Measurements from ENCODE around the gene PPCDC. TPM values are rescaled to one million over a fixed set of nuclear protein-coding genes. Genes with fewer than 3 reads are reported as not detected.

The PPCDC gene
- total and polyA plus RNA-seq, 4 donors: 7.4 to 9.3 (median 8.4) TPM

DNA sequence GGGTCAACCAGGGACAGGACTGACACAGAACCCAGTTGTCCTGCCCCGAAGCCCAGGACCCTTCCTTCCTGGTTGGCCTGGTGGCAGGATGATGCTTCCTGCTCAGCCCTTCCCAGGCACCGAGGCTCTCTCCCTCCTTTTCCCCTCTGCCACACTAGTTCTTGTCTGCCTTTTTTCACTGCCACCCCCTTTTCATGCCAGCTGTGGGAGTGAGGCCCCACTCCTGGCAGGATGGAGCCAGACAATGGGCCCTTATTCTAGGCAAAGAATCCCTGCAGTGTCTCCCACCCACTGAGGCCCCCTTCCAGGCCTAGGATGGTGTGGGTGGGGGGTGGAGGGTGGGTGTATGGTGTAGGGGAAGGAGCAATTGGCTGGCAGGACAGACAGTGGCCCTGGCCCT lies 29.2 kb upstream of the PPCDC start:
- no peak overlapping the region for H3K4me3 ChIP-seq (ENCODE audit: low read depth in 1 of 3, low read length in 3 of 3)
- 65% methylated on average over 2 of the region's 2 CpGs for WGBS
- no peaks in the 10 kb centered on the region for H3K9me3 ChIP-seq (ENCODE audit: control insufficient read depth in 4 of 4, low read length in 3 of 4)
- no peak for DNase-seq (ENCODE audit: low spot score)
- peaks cover 4 to 6% (median 6%) of the 10 kb centered on the region in 4 donors for H3K4me1 ChIP-seq (ENCODE audit: control insufficient read depth in 4 of 4, insufficient read depth in 4 of 4, low read length in 3 of 4)
- H3K9ac ChIP-seq (ENCODE audit: low read depth in 1 of 2, low read length in 2 of 2): no peak overlapping the region
- no peak overlapping the region for H3K27ac ChIP-seq (ENCODE audit: low read depth in 1 of 2, low read length in 2 of 2)
- H3K36me3 ChIP-seq (ENCODE audit: control insufficient read depth in 4 of 4, insufficient read depth in 3 of 4, low read depth in 1 of 4, low read length in 3 of 4): no peaks in the 10 kb centered on the region
- no peaks in the 10 kb centered on the region for H3K27me3 ChIP-seq (ENCODE audit: control insufficient read depth in 4 of 4, insufficient read depth in 4 of 4, low read length in 3 of 4)
- TF ChIP-seq, protein P1, sequence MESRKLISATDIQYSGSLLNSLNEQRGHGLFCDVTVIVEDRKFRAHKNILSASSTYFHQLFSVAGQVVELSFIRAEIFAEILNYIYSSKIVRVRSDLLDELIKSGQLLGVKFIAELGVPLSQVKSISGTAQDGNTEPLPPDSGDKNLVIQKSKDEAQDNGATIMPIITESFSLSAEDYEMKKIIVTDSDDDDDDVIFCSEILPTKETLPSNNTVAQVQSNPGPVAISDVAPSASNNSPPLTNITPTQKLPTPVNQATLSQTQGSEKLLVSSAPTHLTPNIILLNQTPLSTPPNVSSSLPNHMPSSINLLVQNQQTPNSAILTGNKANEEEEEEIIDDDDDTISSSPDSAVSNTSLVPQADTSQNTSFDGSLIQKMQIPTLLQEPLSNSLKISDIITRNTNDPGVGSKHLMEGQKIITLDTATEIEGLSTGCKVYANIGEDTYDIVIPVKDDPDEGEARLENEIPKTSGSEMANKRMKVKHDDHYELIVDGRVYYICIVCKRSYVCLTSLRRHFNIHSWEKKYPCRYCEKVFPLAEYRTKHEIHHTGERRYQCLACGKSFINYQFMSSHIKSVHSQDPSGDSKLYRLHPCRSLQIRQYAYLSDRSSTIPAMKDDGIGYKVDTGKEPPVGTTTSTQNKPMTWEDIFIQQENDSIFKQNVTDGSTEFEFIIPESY (IDR thresholded peaks at IDR 0.05): no peak
- TF ChIP-seq HNF4G (IDR thresholded peaks at IDR 0.05) (no peak), EGR1 (IDR thresholded peaks at IDR 0.05; ENCODE audit: low read depth in 2 of 2) (no peak), FOXA2 (IDR thresholded peaks at IDR 0.05) (no peak), HNF4A (conservative IDR thresholded peaks at IDR 0.05) (no peak), GABPA (IDR thresholded peaks at IDR 0.05 in 1 of 2, conservative IDR thresholded peaks at IDR 0.05 in 1 of 2) (no peak), JUND (IDR thresholded peaks at IDR 0.05) (no peak), SP1 (IDR thresholded peaks at IDR 0.05) (no peak), YY1 (IDR thresholded peaks at IDR 0.05) (no peak), FOXA1 (IDR thresholded peaks at IDR 0.05) (no peak), NR2F2 (IDR thresholded peaks at IDR 0.05) (no peak), RAD21 (IDR thresholded peaks at IDR 0.05) (no peak), RXRA (IDR thresholded peaks at IDR 0.05) (no peak)
- TF ChIP-seq, protein P2, sequence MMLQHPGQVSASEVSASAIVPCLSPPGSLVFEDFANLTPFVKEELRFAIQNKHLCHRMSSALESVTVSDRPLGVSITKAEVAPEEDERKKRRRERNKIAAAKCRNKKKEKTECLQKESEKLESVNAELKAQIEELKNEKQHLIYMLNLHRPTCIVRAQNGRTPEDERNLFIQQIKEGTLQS (IDR thresholded peaks at IDR 0.05): no peak
- TF ChIP-seq, protein P3, sequence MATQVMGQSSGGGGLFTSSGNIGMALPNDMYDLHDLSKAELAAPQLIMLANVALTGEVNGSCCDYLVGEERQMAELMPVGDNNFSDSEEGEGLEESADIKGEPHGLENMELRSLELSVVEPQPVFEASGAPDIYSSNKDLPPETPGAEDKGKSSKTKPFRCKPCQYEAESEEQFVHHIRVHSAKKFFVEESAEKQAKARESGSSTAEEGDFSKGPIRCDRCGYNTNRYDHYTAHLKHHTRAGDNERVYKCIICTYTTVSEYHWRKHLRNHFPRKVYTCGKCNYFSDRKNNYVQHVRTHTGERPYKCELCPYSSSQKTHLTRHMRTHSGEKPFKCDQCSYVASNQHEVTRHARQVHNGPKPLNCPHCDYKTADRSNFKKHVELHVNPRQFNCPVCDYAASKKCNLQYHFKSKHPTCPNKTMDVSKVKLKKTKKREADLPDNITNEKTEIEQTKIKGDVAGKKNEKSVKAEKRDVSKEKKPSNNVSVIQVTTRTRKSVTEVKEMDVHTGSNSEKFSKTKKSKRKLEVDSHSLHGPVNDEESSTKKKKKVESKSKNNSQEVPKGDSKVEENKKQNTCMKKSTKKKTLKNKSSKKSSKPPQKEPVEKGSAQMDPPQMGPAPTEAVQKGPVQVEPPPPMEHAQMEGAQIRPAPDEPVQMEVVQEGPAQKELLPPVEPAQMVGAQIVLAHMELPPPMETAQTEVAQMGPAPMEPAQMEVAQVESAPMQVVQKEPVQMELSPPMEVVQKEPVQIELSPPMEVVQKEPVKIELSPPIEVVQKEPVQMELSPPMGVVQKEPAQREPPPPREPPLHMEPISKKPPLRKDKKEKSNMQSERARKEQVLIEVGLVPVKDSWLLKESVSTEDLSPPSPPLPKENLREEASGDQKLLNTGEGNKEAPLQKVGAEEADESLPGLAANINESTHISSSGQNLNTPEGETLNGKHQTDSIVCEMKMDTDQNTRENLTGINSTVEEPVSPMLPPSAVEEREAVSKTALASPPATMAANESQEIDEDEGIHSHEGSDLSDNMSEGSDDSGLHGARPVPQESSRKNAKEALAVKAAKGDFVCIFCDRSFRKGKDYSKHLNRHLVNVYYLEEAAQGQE (IDR thresholded peaks at IDR 0.05): no peak
- TF ChIP-seq, protein P4, sequence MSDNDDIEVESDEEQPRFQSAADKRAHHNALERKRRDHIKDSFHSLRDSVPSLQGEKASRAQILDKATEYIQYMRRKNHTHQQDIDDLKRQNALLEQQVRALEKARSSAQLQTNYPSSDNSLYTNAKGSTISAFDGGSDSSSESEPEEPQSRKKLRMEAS (IDR thresholded peaks at IDR 0.05): no peak
- TF ChIP-seq, protein P5, sequence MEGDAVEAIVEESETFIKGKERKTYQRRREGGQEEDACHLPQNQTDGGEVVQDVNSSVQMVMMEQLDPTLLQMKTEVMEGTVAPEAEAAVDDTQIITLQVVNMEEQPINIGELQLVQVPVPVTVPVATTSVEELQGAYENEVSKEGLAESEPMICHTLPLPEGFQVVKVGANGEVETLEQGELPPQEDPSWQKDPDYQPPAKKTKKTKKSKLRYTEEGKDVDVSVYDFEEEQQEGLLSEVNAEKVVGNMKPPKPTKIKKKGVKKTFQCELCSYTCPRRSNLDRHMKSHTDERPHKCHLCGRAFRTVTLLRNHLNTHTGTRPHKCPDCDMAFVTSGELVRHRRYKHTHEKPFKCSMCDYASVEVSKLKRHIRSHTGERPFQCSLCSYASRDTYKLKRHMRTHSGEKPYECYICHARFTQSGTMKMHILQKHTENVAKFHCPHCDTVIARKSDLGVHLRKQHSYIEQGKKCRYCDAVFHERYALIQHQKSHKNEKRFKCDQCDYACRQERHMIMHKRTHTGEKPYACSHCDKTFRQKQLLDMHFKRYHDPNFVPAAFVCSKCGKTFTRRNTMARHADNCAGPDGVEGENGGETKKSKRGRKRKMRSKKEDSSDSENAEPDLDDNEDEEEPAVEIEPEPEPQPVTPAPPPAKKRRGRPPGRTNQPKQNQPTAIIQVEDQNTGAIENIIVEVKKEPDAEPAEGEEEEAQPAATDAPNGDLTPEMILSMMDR (IDR thresholded peaks at IDR 0.05; ENCODE audit: low read depth, low read length, missing input control): no peak

DNA sequence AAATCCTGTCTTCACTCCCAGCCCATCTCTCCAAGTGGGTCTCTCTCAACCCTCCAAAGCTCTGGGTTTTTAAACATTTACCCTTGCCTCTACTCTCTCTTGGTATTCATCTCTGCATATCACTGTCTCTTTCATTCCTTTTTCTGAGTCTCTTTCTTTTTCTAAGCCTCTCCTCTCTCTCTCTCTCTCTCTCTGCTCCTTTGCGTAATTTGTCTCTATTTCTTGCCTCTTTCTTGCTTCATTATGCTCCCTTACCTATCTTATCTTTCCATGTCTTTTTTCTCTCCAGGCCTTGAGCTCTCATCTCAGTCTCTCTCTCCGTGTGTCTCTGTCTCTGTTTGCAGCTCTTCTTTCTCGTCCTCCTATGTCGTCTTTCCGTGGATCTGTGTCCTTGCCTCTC lies 28.7 kb upstream of the PPCDC start:
- Histone ChIP-seq H3K27me3 (ENCODE audit: control insufficient read depth in 4 of 4, insufficient read depth in 4 of 4, low read length in 3 of 4) (no peaks in the 10 kb centered on the region), H3K9ac (ENCODE audit: low read depth in 1 of 2, low read length in 2 of 2) (no peak overlapping the region), H3K4me3 (ENCODE audit: low read depth in 1 of 3, low read length in 3 of 3) (no peak overlapping the region)

More for the DNA sequence above, 28.7 kb upstream of the PPCDC start:
- TF ChIP-seq NR2F2 (IDR thresholded peaks at IDR 0.05) (no peak), EGR1 (IDR thresholded peaks at IDR 0.05; ENCODE audit: low read depth in 2 of 2) (no peak), HNF4A (conservative IDR thresholded peaks at IDR 0.05) (no peak), JUND (IDR thresholded peaks at IDR 0.05) (no peak), GABPA (IDR thresholded peaks at IDR 0.05 in 1 of 2, conservative IDR thresholded peaks at IDR 0.05 in 1 of 2) (no peak)
- TF ChIP-seq, protein P2 (IDR thresholded peaks at IDR 0.05): no peak
- TF ChIP-seq, protein P4 (IDR thresholded peaks at IDR 0.05): no peak
- TF ChIP-seq, protein P1 (IDR thresholded peaks at IDR 0.05): no peak
- WGBS: 46% methylated on average over 5 of the region's 5 CpGs
- Histone ChIP-seq H3K27ac (ENCODE audit: low read depth in 1 of 2, low read length in 2 of 2) (no peak overlapping the region), H3K4me1 (ENCODE audit: control insufficient read depth in 4 of 4, insufficient read depth in 4 of 4, low read length in 3 of 4) (peaks cover 4 to 6% (median 6%) of the 10 kb centered on the region in 4 donors), H3K9me3 (ENCODE audit: control insufficient read depth in 4 of 4, low read length in 3 of 4) (no peaks in the 10 kb centered on the region), H3K36me3 (ENCODE audit: control insufficient read depth in 4 of 4, insufficient read depth in 3 of 4, low read depth in 1 of 4, low read length in 3 of 4) (no peaks in the 10 kb centered on the region)
- DNase-seq (ENCODE audit: low spot score): no peak
